CD14-positive monocyte (primary cell): ENCODE results near the gene PDZRN3. TPM values are rescaled to one million over a fixed set of nuclear protein-coding genes. Genes with fewer than 3 reads are reported as not detected.

Source experiments
- DNase-seq, 3 donors: peaks; one replicate each; pipeline ENCODE4 v3.0.0-alpha.2; 2011 to 2022
- H2AFZ ChIP-seq: 2 replicates; pipeline ENCODE4 v1.6.0; 2012; ENCODE audit warnings: mild to moderate bottlenecking, low read depth, low read length, inconsistent platforms; ENCODE audit not compliant: insufficient read depth, poor library complexity, severe bottlenecking
- H3K27ac ChIP-seq, 2 donors: 1 replicate in 1 of 2; 2 replicates in 1 of 2; pipeline ENCODE4 v1.5.1; 2012 to 2013; ENCODE audit warnings: low read length in 2 of 2, control low read depth in 1 of 2, inconsistent platforms in 1 of 2, low read depth in 1 of 2, mild to moderate bottlenecking in 1 of 2
- H3K27me3 ChIP-seq, 2 donors: one replicate each; pipeline versions ENCODE4 v1.6.0 to v1.6.1; 2011 to 2013; ENCODE audit warnings: low read length in 2 of 2; ENCODE audit not compliant: control insufficient read depth in 2 of 2, insufficient read depth in 2 of 2
- H3K36me3 ChIP-seq, 2 donors: replicated peaks in 1 of 2; 1 replicate in 1 of 2; 2 replicates in 1 of 2; pipeline versions ENCODE4 v1.5.1 to v1.6.1; 2012 to 2013; ENCODE audit warnings: low read length in 2 of 2, control low read depth in 1 of 2, inconsistent platforms in 1 of 2, mild to moderate bottlenecking in 1 of 2; ENCODE audit not compliant: insufficient read depth in 2 of 2, control insufficient read depth in 1 of 2
- H3K4me1 ChIP-seq, 2 donors: 1 replicate in 1 of 2; 2 replicates in 1 of 2; pipeline versions ENCODE4 v1.5.1 to v1.6.1; 2012 to 2013; ENCODE audit warnings: low read length in 2 of 2, control low read depth in 1 of 2, inconsistent platforms in 1 of 2, mild to moderate bottlenecking in 1 of 2, moderate library complexity in 1 of 2; ENCODE audit not compliant: insufficient read depth in 2 of 2, control insufficient read depth in 1 of 2
- H3K4me2 ChIP-seq: replicated peaks from 2 replicates; pipeline ENCODE3; 2012; ENCODE audit warnings: low read length, moderate library complexity, mild to moderate bottlenecking; ENCODE audit not compliant: poor library complexity, severe bottlenecking; ENCODE audit errors: extremely low read depth
- H3K4me3 ChIP-seq, 3 experiments: fragments of 200-600 bp in 1 of 3; sonication (generic) in 1 of 3; replicated peaks in 1 of 3; 1 replicate in 2 of 3; 2 replicates in 1 of 3; pipeline ENCODE4 v1.5.1; 2011 to 2013; ENCODE audit warnings: low read length in 3 of 3, mild to moderate bottlenecking in 3 of 3, control low read depth in 2 of 3, low read depth in 2 of 3, inconsistent platforms in 1 of 3, moderate library complexity in 1 of 3
- H3K79me2 ChIP-seq: 2 replicates; pipeline ENCODE4 v1.6.0; 2012; ENCODE audit warnings: mild to moderate bottlenecking, control low read depth, inconsistent platforms, low read length, moderate library complexity; ENCODE audit not compliant: insufficient read depth
- H3K9ac ChIP-seq: 2 replicates; pipeline ENCODE4 v1.6.0; 2017; ENCODE audit warnings: low read length, mild to moderate bottlenecking; ENCODE audit not compliant: insufficient read depth, poor library complexity, severe bottlenecking
- H3K9me3 ChIP-seq, 2 donors: replicated peaks in 1 of 2; 1 replicate in 1 of 2; 2 replicates in 1 of 2; pipeline versions ENCODE4 v1.5.1 to v1.6.1; 2012 to 2013; ENCODE audit warnings: low read length in 2 of 2, control low read depth in 1 of 2; ENCODE audit not compliant: control insufficient read depth in 1 of 2, insufficient read depth in 1 of 2
- H4K20me1 ChIP-seq: 2 replicates; pipeline ENCODE4 v1.6.0; 2012; ENCODE audit warnings: mild to moderate bottlenecking, low read length, control low read depth, moderate library complexity; ENCODE audit not compliant: insufficient read depth
- H3K27ac Mint-ChIP-seq, 7 donors: one replicate each; pipeline ENCODE4 v1.8.0; 2020; ENCODE audit warnings: mild to moderate bottlenecking in 7 of 7, mixed read lengths in 7 of 7, moderate library complexity in 6 of 7, inconsistent platforms in 2 of 7
- H3K27me3 Mint-ChIP-seq, 3 donors: one replicate each; pipeline ENCODE4 v1.8.0; 2021 to 2022; ENCODE audit warnings: low read depth in 3 of 3, mild to moderate bottlenecking in 3 of 3, mixed read lengths in 3 of 3, moderate library complexity in 3 of 3, inconsistent platforms in 1 of 3
- H3K36me3 Mint-ChIP-seq, 2 donors: one replicate each; pipeline ENCODE4 v1.8.0; 2020; ENCODE audit warnings: mixed read lengths in 2 of 2, inconsistent platforms in 1 of 2, mild to moderate bottlenecking in 1 of 2
- H3K4me1 Mint-ChIP-seq: one replicate; pipeline ENCODE4 v1.8.0; 2020; ENCODE audit warnings: mild to moderate bottlenecking, mixed read lengths
- H3K4me3 Mint-ChIP-seq, 2 donors: one replicate each; pipeline ENCODE4 v1.8.0; 2020; ENCODE audit warnings: mild to moderate bottlenecking in 2 of 2, mixed read lengths in 2 of 2, moderate library complexity in 1 of 2
- H3K9me3 Mint-ChIP-seq, 7 donors: one replicate each; pipeline ENCODE4 v1.8.0; 2020 to 2022; ENCODE audit warnings: mixed read lengths in 7 of 7, mild to moderate bottlenecking in 6 of 7, moderate library complexity in 6 of 7, inconsistent platforms in 2 of 7
- CTCF ChIP-seq: fragments of 200-600 bp; IDR thresholded peaks from one replicate; pipeline ENCODE4 v1.8.0; 2022; ENCODE audit warnings: antibody characterized with exemption, mild to moderate bottlenecking
- WGBS: methylation state at CpG from one replicate; pipeline ENCODE4 v1.1.5; 2013; ENCODE audit warnings: missing lambda C conversion rate; ENCODE audit not compliant: insufficient coverage; 5-methylcytosine and 5-hydroxymethylcytosine counted together
- intact Hi-C, 2 donors: fragments of 100-400 bp; cut with micrococcal nuclease; formaldehyde crosslinking; loops; one replicate each; pipeline versions ENCODE4 v1.15.0 to v1.15.1; 2023
- polyA plus RNA-seq, 3 donors: library from polyadenylated mRNA; depleted of rRNA in 1 of 3; unstranded in 2 of 3; stranded (reverse) in 1 of 3; fragments of 300-500 nt in 2 of 3; fragments of >200 nt in 1 of 3; fragmentation: Illumina TruSeq in 2 of 3; gene quantifications; 1 replicate in 2 of 3; 2 replicates in 1 of 3; pipeline ENCODE4 v1.2.3, GENCODE V29; 2012 to 2021

PDZRN3 gene
- polyA plus RNA-seq, 3 donors, result not detected

GRCh38 chr3:73447111-73447510, 177.6 kb downstream of the PDZRN3 start:
- H4K20me1 ChIP-seq, result no peaks in the 10 kb centered on the region
- Mint-ChIP-seq H3K9me3 (no peaks in the 10 kb centered on the region), H3K4me3 (no peak overlapping the region), H3K27me3 (peaks cover 5 to 6% (median 5%) of the 10 kb centered on the region in 3 donors), H3K36me3 (no peaks in the 10 kb centered on the region), H3K27ac (no peak overlapping the region), H3K4me1 (peaks cover 5% of the 10 kb centered on the region)
- no peak overlapping the region for H3K9ac ChIP-seq
- no peak overlapping the region for H3K4me2 ChIP-seq
- H3K27ac ChIP-seq, result no peak overlapping the region
- no peaks in the 10 kb centered on the region for H3K79me2 ChIP-seq
- H3K4me3 ChIP-seq, result no peak overlapping the region
- no peaks in the 10 kb centered on the region for H3K9me3 ChIP-seq
- intact Hi-C loops, result no loop called here
- H2AFZ ChIP-seq, result no peak overlapping the region
- 43% methylated on average over 6 of the region's 6 CpGs for WGBS
- H3K4me1 ChIP-seq, result peaks cover 0 to 3% of the 10 kb centered on the region in 2 donors
- peaks cover 0 to 4% of the 10 kb centered on the region in 2 donors for H3K27me3 ChIP-seq
- H3K36me3 ChIP-seq, result no peaks in the 10 kb centered on the region
- no peak for DNase-seq
- TF ChIP-seq CTCF, result no peak

GRCh38 chr3:73446467-73447110, 178.2 kb downstream of the PDZRN3 start:
- H3K4me3 ChIP-seq, result no peak overlapping the region
- H3K79me2 ChIP-seq, result no peaks in the 10 kb centered on the region
- H4K20me1 ChIP-seq, result no peaks in the 10 kb centered on the region
- H3K4me2 ChIP-seq, result no peak overlapping the region
- no peaks in the 10 kb centered on the region for H3K9me3 Mint-ChIP-seq
- H2AFZ ChIP-seq, result no peak overlapping the region
- H3K27ac Mint-ChIP-seq, result no peak overlapping the region
- H3K4me3 Mint-ChIP-seq, result no peak overlapping the region
- H3K36me3 ChIP-seq, result no peaks in the 10 kb centered on the region
- no peak overlapping the region for H3K27ac ChIP-seq
- DNase-seq, result no peak
- intact Hi-C loops, result no loop called here
- H3K4me1 Mint-ChIP-seq, result peaks cover 3% of the 10 kb centered on the region
- no peak overlapping the region for H3K9ac ChIP-seq
- no peaks in the 10 kb centered on the region for H3K9me3 ChIP-seq
- WGBS, result 90% methylated on average over 4 of the region's 10 CpGs
- no peaks in the 10 kb centered on the region for H3K36me3 Mint-ChIP-seq
- H3K27me3 ChIP-seq, result peaks cover 0 to 4% of the 10 kb centered on the region in 2 donors
- H3K4me1 ChIP-seq, result peaks cover 0 to 1% of the 10 kb centered on the region in 2 donors
- peaks cover 5 to 6% (median 5%) of the 10 kb centered on the region in 3 donors for H3K27me3 Mint-ChIP-seq
- TF ChIP-seq CTCF, result no peak
